HG03558 (cell line): Measurements from ENCODE around the gene RBM17.
"Not testable (repeated sequence)": the region's sequence is repeated elsewhere in the genome, so short reads cannot be mapped to it uniquely, and the experiment has no call there.

ENCODE experiments used
- ATAC-seq: cut with Tn5 transposase; IDR thresholded peaks from one replicate; pipeline ENCODE4 v1.9.1; 2021; ENCODE audit warnings: moderate number of reproducible peaks; ENCODE audit not compliant: unreplicated experiment; ENCODE audit errors: extremely low read depth

Gene RBM17

GRCh38 chr10:6088721-6089333 lies at the start of gene RBM17:
Gene RBM17, plus strand, starts transcription at chr10:6089034. Its CDS starts 8,032 bp downstream, at chr10:6097066.
- ATAC-seq, result peak; percentile 72

- ATAC-seq, result no peak
Measured at GRCh38 chr10:6039711-6040110, 49.1 kb upstream of the RBM17 start.

GRCh38 chr10:6040205-6040604 lies 48.6 kb upstream of the RBM17 start:
- no peak for ATAC-seq

- ATAC-seq, result not testable (repeated sequence)
Measured at GRCh38 chr10:6043377-6043776, 45.5 kb upstream of the RBM17 start.

- ATAC-seq, result no peak
Measured at GRCh38 chr10:6044060-6044459, 44.8 kb upstream of the RBM17 start.

GRCh38 chr10:6044751-6045313 lies 44.0 kb upstream of the RBM17 start:
- ATAC-seq, result no peak

- no peak for ATAC-seq
Measured at GRCh38 chr10:6045314-6045848, 43.5 kb upstream of the RBM17 start.

- no peak for ATAC-seq
Measured at GRCh38 chr10:6045878-6046772, 42.7 kb upstream of the RBM17 start.

GRCh38 chr10:6046773-6047611 lies 41.8 kb upstream of the RBM17 start:
- ATAC-seq, result no peak

GRCh38 chr10:6047847-6048246 lies 41.0 kb upstream of the RBM17 start:
- ATAC-seq, result no peak

GRCh38 chr10:6048281-6049030 lies 40.4 kb upstream of the RBM17 start:
- no peak for ATAC-seq

GRCh38 chr10:6049031-6049400 lies 39.8 kb upstream of the RBM17 start:
- no peak for ATAC-seq

GRCh38 chr10:6050801-6051445 lies 37.9 kb upstream of the RBM17 start:
- ATAC-seq, result peak; percentile 38

GRCh38 chr10:6052247-6053221 lies 36.3 kb upstream of the RBM17 start:
- ATAC-seq, result no peak

- ATAC-seq, result no peak
Measured at GRCh38 chr10:6053303-6053702, 35.5 kb upstream of the RBM17 start.

GRCh38 chr10:6053816-6054631 lies 34.8 kb upstream of the RBM17 start:
- no peak for ATAC-seq

- ATAC-seq, result no peak
Measured at GRCh38 chr10:6054884-6055283, 34.0 kb upstream of the RBM17 start.
